SU-DHL-6 (cell line): ENCODE data around the gene GAN.

Experiments used
- H2AFZ ChIP-seq: fragments of 200-600 bp; sonication (generic); 2 replicates; pipeline ENCODE4 v1.6.1; 2014; ENCODE audit warnings: low read depth, mild to moderate bottlenecking, moderate library complexity, mixed read lengths, antibody characterized with exemption, low read length; ENCODE audit not compliant: severe bottlenecking
- H3F3A ChIP-seq: fragments of 200-600 bp; shearing (Covaris generic); 2 replicates; pipeline ENCODE4 v1.6.0; 2016; ENCODE audit warnings: antibody characterized with exemption, mild to moderate bottlenecking; ENCODE audit not compliant: insufficient read depth
- H3K27ac ChIP-seq: fragments of 200-600 bp; sonication (generic); 2 replicates; pipeline ENCODE4 v1.5.1; 2016; ENCODE audit warnings: low read depth, mild to moderate bottlenecking, low read length, moderate library complexity, mixed read lengths
- H3K27me3 ChIP-seq: fragments of 200-600 bp; sonication (generic), shearing (Covaris generic); 2 replicates; pipeline ENCODE4 v1.6.0; 2014; ENCODE audit warnings: mild to moderate bottlenecking, low read length
- H3K36me3 ChIP-seq: fragments of 200-600 bp; sonication (generic); 2 replicates; pipeline ENCODE4 v1.6.1; 2014; ENCODE audit warnings: mild to moderate bottlenecking, low read length, mixed read lengths
- H3K4me2 ChIP-seq: fragments of 300-600, 200-600 bp; shearing (Covaris generic), sonication (generic); 2 replicates; pipeline ENCODE4 v1.6.0; 2014; ENCODE audit warnings: low read length, low read depth, mild to moderate bottlenecking; ENCODE audit not compliant: poor library complexity, severe bottlenecking
- H3K4me3 ChIP-seq: fragments of 200-600 bp; sonication (generic); 2 replicates; pipeline ENCODE4 v1.5.1; 2014; ENCODE audit warnings: antibody characterized with exemption, low read length, mild to moderate bottlenecking, mixed read lengths; ENCODE audit not compliant: insufficient read depth, poor library complexity, severe bottlenecking
- H3K79me2 ChIP-seq: fragments of 200-600 bp; sonication (generic); 2 replicates; pipeline ENCODE4 v1.6.1; 2014; ENCODE audit warnings: mild to moderate bottlenecking, low read length, moderate library complexity; ENCODE audit not compliant: insufficient read depth
- H3K9ac ChIP-seq: fragments of 200-600 bp; sonication (generic); 2 replicates; pipeline ENCODE4 v1.7.0; 2014; ENCODE audit warnings: mild to moderate bottlenecking, low read length
- H3K9me2 ChIP-seq: fragments of 200-600 bp; sonication (generic); replicated peaks from 2 replicates; pipeline ENCODE4 v1.6.1; 2014; ENCODE audit warnings: low read length; ENCODE audit not compliant: insufficient read depth
- H3K9me3 ChIP-seq: fragments of 200-600 bp; sonication (generic); 2 replicates; pipeline ENCODE4 v1.6.1; 2014; ENCODE audit warnings: low read length, mixed read lengths; ENCODE audit not compliant: insufficient read depth
- H4K20me1 ChIP-seq: fragments of 200-600 bp; sonication (generic); 2 replicates; pipeline ENCODE4 v1.6.1; 2014; ENCODE audit warnings: low read depth, mild to moderate bottlenecking, antibody characterized with exemption, low read length, moderate library complexity, mixed read lengths
- EZH2phosphoT487 ChIP-seq: fragments of 200-600 bp; sonication (generic), shearing (Covaris generic); conservative IDR thresholded peaks from 2 replicates; pipeline ENCODE4 v1.6.1; 2018; ENCODE audit warnings: mild to moderate bottlenecking, antibody characterized with exemption, low read length, moderate library complexity, mixed read lengths
- TF ChIP-seq, protein P1 (sequence below): fragments of 200-600 bp; sonication (generic); IDR thresholded peaks from one replicate; pipeline ENCODE4 v1.5.1; 2017; ENCODE audit warnings: antibody characterized with exemption, mild to moderate bottlenecking, low read length, moderate library complexity; ENCODE audit not compliant: insufficient read depth, poor library complexity, severe bottlenecking

The GAN gene

DNA sequence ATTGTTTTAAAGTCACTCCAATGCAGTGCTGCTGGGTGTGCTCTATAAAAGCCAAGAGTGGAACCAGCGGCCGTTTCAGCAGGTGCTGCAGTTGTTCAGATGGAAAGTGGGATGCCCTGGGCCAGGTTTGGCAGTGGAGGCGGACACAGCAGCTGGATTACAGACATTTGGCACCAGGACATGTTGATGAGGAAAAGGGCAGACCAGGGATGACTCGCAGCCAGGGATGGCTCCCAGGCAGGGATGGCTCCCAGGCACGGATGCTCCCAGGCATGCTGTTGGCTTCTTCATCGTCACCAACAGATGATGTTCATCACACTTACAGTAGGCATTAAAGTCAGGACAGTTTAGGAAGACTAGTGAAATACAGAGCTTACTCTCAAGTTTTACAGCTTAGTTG is 10.0 kb downstream of the GAN start:
- Histone ChIP-seq H3K9ac (no peak overlapping the region), H3K9me2 (no peaks in the 10 kb centered on the region), H3K27me3 (no peaks in the 10 kb centered on the region), H4K20me1 (0 out of 2 replicates have a peak, but pooled peaks cover 8% of the 10 kb centered on the region), H3K27ac (no peak overlapping the region), H3K9me3 (no peaks in the 10 kb centered on the region), H3F3A (no peaks in the 10 kb centered on the region), H3K79me2 (no peaks in the 10 kb centered on the region), H2AFZ (no peak overlapping the region), H3K4me2 (no peak overlapping the region), H3K36me3 (no peaks in the 10 kb centered on the region), H3K4me3 (no peak overlapping the region)
- TF ChIP-seq, protein P1, sequence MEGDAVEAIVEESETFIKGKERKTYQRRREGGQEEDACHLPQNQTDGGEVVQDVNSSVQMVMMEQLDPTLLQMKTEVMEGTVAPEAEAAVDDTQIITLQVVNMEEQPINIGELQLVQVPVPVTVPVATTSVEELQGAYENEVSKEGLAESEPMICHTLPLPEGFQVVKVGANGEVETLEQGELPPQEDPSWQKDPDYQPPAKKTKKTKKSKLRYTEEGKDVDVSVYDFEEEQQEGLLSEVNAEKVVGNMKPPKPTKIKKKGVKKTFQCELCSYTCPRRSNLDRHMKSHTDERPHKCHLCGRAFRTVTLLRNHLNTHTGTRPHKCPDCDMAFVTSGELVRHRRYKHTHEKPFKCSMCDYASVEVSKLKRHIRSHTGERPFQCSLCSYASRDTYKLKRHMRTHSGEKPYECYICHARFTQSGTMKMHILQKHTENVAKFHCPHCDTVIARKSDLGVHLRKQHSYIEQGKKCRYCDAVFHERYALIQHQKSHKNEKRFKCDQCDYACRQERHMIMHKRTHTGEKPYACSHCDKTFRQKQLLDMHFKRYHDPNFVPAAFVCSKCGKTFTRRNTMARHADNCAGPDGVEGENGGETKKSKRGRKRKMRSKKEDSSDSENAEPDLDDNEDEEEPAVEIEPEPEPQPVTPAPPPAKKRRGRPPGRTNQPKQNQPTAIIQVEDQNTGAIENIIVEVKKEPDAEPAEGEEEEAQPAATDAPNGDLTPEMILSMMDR: no peak
- TF ChIP-seq EZH2phosphoT487: no peak

DNA sequence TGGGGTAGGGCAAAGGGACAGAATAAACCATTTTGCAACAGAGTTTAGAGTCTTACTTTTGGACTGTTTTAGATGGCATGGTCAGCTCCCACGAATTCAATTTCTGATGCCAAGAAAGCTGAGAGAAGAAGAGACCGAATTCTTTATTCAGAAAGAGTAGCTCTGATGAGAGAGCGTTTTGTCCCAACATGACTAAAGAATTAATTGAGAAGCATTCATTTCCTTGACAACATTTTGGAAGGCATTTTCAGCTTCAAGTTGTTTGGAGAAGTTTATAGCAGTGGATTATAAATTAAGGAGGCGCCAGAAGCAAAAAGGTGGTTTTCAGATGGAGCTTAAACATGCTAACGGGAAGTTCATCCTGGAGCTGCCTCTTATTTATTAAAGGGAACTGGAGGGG is 12.2 kb downstream of the GAN start:
- H3K36me3 ChIP-seq: no peaks in the 10 kb centered on the region
- no peak overlapping the region for H3K4me2 ChIP-seq
- no peaks in the 10 kb centered on the region for H4K20me1 ChIP-seq
- no peak overlapping the region for H2AFZ ChIP-seq
- no peak for TF ChIP-seq EZH2phosphoT487
- TF ChIP-seq, protein P1: no peak
- no peak overlapping the region for H3K9ac ChIP-seq
- H3K9me3 ChIP-seq: no peaks in the 10 kb centered on the region
- no peak overlapping the region for H3K27ac ChIP-seq
- no peaks in the 10 kb centered on the region for H3K79me2 ChIP-seq
- no peaks in the 10 kb centered on the region for H3K9me2 ChIP-seq
- H3F3A ChIP-seq: no peaks in the 10 kb centered on the region
- H3K27me3 ChIP-seq: no peaks in the 10 kb centered on the region
- no peak overlapping the region for H3K4me3 ChIP-seq

DNA sequence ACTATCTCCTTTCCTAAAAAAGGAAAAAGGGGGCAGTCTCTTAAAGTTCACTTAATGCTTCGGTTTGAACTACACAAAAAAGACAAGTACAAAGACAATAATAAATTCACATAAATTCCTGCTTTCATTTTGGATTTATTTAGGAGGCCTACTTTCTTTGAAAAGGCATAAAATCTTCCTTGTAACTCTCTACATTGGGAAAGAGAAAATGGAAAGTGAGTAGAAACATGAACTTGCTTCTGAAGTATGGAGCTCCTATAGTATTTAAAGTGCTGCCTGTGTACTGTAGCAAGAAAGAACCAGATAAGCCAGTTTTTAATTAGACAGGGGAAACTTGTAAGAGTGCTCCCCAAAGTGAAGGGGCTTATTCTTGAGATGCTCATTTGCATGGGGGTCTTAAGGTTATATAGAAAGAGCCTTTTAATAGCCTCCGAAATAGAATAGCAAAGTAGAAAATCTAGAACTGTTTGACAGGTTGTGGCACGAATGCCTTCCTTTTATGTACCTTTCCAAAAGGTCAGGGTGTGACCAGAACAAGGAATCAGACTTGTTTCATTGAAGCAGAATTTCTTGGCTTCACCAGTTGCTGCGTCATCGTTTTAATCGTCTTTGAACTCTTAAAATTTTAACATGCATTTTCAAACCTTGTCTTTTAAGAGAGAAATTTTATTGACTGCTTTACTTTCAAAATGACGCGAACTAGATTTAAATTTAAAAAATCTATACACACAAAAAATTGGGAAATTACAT is 12.9 kb downstream of the GAN start:
- H3K27ac ChIP-seq: no peak overlapping the region
- no peak overlapping the region for H3K4me2 ChIP-seq
- H3K27me3 ChIP-seq: no peaks in the 10 kb centered on the region
- H3K9me3 ChIP-seq: no peaks in the 10 kb centered on the region
- H2AFZ ChIP-seq: no peak overlapping the region
- H3K36me3 ChIP-seq: no peaks in the 10 kb centered on the region
- TF ChIP-seq, protein P1: no peak
- TF ChIP-seq EZH2phosphoT487: no peak
- H3K9me2 ChIP-seq: no peaks in the 10 kb centered on the region
- H3F3A ChIP-seq: no peaks in the 10 kb centered on the region
- no peaks in the 10 kb centered on the region for H3K79me2 ChIP-seq
- H3K4me3 ChIP-seq: no peak overlapping the region
- no peak overlapping the region for H3K9ac ChIP-seq
- H4K20me1 ChIP-seq: no peaks in the 10 kb centered on the region
